ENCODE measurements around the gene KHK. TPM values are rescaled to one million over a fixed set of nuclear protein-coding genes. Genes with fewer than 3 reads are reported as not detected.
A peak's percentile ranks its signal among the peaks of the same experiment; 100 is the strongest.

KHK gene
- total RNA-seq, 4 donors from 2014 or later: 1.6 to 3.3 (median 2.1) TPM

DNA sequence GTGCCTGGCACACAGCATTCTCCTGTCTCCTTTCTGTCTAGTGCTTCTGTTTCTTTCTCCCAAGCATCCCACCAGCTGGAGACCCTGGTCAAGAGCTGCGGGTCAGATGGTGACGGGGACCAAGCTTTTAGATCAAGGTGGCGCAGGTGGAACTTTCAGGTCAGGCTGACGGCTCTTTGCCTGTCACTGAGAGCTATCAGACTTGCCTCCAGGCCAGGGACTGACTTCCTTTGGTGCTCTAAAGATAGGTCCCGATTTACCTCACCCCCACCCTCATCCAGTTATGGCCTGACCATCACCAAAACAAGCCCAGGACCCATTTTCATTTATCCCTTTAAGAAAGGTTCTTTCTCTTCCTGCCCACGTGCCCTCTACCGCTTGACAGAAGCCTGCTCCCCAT lies 9.3 kb upstream of the KHK start:
- ATAC-seq (ENCODE audit: low FRiP score) (no peak), DNase-seq (ENCODE audit: low spot score) (no peak)
- TF ChIP-seq, protein P1, sequence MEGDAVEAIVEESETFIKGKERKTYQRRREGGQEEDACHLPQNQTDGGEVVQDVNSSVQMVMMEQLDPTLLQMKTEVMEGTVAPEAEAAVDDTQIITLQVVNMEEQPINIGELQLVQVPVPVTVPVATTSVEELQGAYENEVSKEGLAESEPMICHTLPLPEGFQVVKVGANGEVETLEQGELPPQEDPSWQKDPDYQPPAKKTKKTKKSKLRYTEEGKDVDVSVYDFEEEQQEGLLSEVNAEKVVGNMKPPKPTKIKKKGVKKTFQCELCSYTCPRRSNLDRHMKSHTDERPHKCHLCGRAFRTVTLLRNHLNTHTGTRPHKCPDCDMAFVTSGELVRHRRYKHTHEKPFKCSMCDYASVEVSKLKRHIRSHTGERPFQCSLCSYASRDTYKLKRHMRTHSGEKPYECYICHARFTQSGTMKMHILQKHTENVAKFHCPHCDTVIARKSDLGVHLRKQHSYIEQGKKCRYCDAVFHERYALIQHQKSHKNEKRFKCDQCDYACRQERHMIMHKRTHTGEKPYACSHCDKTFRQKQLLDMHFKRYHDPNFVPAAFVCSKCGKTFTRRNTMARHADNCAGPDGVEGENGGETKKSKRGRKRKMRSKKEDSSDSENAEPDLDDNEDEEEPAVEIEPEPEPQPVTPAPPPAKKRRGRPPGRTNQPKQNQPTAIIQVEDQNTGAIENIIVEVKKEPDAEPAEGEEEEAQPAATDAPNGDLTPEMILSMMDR (IDR thresholded peaks at IDR 0.05): no peak

DNA sequence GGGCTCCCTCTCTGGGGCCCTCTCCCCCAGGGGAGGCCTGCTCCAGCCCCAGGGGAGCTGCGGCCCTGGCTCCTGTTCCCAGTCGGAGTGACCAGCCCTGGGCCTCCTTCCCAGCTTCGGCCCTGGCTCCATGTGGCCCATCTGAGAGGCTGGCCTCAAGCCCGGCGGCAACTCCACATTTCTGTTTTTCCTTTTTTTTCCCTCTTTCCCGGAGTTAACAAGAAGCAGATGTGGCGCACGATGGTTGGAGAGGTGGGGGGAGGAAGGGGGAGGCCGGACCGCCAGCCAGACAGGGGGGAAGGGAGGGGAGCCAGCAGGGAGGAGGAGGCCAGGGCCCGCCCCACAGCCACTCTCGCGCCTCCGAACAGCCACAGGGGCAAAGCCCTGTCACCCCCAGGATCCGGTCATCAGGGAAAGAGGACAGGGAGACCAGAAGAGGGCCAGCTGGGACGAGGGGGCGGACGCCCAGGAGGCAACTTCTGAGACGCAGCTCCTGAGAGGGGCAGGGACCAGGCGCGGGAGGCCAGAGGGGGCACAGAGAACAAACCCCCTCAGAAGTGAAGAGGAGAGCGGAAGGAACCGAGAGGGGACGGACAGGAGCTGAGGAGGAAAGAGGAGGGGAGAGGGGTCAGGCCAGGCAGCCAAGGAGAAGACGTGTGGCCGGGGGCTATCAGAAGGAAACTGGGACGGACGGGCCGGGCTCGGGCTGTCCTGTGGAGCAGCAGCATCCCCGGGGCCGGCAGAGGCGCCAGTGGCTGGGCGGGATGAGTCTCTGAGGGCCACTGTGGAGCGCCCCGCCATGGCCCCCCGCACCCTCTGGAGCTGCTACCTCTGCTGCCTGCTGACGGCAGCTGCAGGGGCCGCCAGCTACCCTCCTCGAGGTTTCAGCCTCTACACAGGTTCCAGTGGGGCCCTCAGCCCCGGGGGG lies 8.0 kb upstream of the KHK start, which contains the start of gene EMILIN1:
EMILIN1 (plus strand) TSS at position 349 of the 928 bp plus-strand sequence; CDS start at position 800, 451 bp downstream.
- TF ChIP-seq, protein P1 (IDR thresholded peaks at IDR 0.05): no peak
- ATAC-seq (ENCODE audit: low FRiP score): peak; percentile 54
- peak; percentile 27 for DNase-seq (ENCODE audit: low spot score)

DNA sequence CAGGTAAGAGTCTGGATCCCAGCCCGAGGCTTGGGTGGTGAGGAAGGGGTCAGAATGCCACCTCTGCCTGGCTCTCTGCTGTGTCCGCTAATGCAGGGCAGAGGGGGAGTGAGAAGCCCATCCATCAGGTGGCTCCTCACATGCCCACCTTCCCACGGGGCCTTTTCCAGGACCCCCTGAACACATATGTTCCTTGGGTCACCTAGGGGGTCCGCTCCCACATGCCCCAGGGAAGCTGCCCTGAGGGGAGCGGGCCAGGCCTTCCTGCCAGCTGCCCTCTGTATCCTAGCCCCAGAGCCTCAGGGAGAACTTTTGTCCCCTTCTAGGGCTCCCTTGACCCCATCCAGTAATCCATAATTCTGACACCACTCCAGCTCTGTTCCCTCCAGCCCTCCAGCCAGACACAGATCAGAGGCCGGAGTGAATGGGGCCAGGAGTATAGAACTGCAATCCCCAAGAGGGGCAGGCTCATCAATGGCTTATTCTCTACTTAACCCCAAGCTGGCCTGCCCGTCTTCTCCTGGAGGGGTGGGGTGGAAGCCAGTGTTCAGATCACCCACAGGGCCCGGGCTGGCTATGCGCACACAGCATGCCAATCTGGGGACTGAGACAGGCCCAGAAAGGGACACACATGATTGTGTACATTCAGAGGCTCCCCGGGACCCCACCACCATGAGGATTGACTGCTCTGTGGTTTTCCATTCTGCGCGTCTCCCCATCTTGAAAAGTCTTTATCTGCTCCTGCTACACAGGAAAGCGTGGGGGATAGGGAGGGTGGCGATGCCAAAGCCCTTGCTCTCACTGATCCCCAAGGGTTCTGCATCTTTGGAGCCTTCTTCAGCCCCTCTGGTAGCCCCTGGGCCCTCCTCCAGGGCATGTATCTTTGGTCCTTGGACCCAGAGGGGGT lies 7.1 kb upstream of the KHK start:
- no peak for DNase-seq (ENCODE audit: low spot score)
- no peak for ATAC-seq (ENCODE audit: low FRiP score)
- TF ChIP-seq, protein P1 (IDR thresholded peaks at IDR 0.05): no peak

DNA sequence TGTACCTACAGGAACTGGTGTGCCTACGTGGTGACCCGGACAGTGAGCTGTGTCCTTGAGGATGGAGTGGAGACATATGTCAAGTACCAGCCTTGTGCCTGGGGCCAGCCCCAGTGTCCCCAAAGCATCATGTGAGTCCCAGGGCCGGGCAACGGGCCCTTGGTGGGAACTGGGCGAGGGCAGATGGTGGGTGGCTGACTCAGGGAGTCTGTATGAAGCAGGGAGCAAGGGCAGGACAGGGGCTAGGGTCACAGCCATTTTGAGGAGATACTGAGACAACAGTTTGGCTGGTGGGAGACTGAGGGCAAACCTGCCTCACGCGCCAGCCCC lies 6.5 kb upstream of the KHK start:
- TF ChIP-seq, protein P1 (IDR thresholded peaks at IDR 0.05): no peak

DNA sequence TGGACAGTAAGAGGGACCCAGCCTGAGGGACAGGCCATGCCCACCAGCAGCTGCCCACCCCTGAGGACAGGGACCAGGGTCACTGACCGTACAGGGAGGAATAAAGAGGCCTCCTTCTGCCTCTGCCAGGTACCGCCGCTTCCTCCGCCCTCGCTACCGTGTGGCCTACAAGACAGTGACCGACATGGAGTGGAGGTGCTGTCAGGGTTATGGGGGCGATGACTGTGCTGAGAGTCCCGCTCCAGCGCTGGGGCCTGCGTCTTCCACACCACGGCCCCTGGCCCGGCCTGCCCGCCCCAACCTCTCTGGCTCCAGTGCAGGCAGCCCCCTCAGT lies 6.0 kb upstream of the KHK start:
- DNase-seq (ENCODE audit: low spot score): no peak
- no peak for ATAC-seq (ENCODE audit: low FRiP score)
- TF ChIP-seq, protein P1 (IDR thresholded peaks at IDR 0.05): no peak

More for the DNA sequence above, 6.5 kb upstream of the KHK start:
- ATAC-seq (ENCODE audit: low FRiP score): no peak
- no peak for DNase-seq (ENCODE audit: low spot score)

DNA sequence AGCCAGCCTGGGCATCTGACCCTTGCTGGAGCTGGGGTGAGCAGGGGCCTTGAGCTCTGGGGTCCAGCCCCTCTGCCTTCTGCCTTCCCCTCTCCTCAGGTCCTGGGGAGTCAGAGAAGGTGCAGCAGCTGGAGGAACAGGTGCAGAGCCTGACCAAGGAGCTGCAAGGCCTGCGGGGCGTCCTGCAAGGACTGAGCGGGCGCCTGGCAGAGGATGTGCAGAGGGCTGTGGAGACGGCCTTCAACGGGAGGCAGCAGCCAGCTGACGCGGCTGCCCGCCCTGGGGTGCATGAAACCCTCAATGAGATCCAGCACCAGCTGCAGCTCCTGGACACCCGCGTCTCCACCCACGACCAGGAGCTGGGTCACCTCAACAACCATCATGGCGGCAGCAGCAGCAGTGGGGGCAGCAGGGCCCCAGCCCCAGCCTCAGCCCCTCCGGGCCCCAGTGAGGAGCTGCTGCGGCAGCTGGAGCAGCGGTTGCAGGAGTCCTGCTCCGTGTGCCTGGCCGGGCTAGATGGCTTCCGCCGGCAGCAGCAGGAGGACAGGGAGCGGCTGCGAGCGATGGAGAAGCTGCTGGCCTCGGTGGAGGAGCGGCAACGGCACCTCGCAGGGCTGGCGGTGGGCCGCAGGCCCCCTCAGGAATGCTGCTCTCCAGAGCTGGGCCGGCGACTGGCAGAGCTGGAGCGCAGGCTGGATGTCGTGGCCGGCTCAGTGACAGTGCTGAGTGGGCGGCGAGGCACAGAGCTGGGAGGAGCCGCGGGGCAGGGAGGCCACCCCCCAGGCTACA lies 4.4 kb upstream of the KHK start:
- DNase-seq (ENCODE audit: low spot score) (no peak), ATAC-seq (ENCODE audit: low FRiP score) (no peak)
- TF ChIP-seq, protein P1 (IDR thresholded peaks at IDR 0.05): no peak
